Epidermal melanocyte (primary cell): ENCODE results near the gene USP40.
"Not testable (repeated sequence)": the region's sequence is repeated elsewhere in the genome, so short reads cannot be mapped to it uniquely, and the experiment has no call there.

Experiments
- DNase-seq: peaks from one replicate; pipeline ENCODE4 v3.0.0; 2011; ENCODE audit warnings: low spot score; ENCODE audit not compliant: insufficient read length

USP40 gene, protein sequence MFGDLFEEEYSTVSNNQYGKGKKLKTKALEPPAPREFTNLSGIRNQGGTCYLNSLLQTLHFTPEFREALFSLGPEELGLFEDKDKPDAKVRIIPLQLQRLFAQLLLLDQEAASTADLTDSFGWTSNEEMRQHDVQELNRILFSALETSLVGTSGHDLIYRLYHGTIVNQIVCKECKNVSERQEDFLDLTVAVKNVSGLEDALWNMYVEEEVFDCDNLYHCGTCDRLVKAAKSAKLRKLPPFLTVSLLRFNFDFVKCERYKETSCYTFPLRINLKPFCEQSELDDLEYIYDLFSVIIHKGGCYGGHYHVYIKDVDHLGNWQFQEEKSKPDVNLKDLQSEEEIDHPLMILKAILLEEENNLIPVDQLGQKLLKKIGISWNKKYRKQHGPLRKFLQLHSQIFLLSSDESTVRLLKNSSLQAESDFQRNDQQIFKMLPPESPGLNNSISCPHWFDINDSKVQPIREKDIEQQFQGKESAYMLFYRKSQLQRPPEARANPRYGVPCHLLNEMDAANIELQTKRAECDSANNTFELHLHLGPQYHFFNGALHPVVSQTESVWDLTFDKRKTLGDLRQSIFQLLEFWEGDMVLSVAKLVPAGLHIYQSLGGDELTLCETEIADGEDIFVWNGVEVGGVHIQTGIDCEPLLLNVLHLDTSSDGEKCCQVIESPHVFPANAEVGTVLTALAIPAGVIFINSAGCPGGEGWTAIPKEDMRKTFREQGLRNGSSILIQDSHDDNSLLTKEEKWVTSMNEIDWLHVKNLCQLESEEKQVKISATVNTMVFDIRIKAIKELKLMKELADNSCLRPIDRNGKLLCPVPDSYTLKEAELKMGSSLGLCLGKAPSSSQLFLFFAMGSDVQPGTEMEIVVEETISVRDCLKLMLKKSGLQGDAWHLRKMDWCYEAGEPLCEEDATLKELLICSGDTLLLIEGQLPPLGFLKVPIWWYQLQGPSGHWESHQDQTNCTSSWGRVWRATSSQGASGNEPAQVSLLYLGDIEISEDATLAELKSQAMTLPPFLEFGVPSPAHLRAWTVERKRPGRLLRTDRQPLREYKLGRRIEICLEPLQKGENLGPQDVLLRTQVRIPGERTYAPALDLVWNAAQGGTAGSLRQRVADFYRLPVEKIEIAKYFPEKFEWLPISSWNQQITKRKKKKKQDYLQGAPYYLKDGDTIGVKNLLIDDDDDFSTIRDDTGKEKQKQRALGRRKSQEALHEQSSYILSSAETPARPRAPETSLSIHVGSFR

DNA sequence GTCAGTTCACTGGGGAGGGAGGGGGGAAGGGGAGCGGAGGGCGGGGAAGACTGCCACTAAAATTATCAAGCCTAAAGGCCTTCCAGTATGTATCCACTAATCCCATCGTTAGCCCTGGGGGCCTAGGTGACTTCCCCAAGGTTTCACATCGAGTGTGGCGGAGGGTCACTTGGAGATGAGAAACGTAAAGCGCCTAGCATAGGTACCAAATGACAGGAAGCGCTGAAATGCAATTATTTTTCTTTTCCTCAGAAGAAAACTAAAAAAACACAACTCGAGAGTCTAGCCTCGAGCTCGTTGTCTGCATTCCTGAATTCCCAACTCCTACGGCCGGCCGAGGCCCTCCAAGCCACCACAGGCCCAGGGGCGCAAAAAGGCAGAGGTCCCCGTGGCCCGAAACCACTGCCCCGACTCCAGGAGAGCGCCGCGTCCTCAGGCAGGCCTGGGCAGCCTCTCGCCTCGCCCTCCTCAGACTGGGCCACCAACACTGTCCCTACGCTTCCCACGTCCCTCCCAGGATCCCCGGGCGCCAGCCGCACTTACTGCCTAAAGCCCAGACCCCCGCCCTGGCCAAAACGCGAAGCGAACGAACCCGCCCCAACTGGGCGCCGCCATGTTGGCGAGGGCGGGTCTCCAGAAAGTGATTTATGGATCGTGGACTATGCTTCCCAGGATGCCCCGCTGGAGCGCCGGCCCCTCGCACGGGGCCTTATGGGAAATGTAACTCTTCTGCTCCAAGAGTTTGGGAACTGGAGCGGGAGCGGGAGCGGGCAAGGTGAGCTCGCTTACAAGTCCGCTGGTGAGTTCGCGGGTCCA is at the start of gene USP40:
USP40 (minus strand) TSS at position 642 of the 816 bp plus-strand sequence. CDS start 1,228 bp downstream, outside the sequence.
- peak; percentile 45 for DNase-seq

DNA sequence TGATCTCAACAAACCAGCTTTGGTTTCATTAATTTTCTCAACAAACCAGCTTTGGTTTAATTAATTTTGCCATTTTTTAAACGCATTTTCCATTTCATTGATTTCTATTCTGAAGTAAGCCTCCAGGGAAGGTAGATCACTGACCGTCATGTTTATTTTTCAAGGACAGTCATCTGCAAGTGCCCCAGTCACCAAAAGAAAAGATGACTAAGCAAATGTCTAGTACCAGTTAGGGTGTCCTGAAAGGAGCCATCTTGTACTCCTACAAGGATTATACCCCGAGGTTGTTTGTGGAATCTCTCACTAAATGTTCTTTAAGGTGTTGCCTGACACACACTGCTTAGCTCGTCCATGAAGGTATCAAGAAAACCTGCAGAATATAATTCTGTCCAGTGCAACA is 44.7 kb upstream of the USP40 start:
- no peak for DNase-seq

DNA sequence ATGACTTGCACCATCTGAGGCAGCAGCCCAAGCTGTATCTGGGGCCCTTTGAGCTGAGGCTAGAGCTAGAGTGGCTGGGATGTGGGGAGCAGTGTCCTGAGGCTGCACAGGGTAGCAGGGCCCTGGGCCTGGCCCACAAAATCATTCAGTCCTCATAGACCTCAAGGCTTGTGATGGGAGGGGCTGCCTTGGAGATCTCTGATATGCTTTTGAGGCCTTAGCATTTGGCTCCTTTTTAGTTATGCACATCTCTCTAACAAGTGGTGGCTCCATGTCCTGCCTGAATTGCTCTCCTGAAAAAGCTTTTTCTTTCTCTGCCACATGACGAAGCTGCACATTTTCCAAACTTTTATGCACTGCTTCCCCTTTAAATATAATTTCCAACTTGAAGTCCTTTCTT is 39.1 kb upstream of the USP40 start:
- no peak for DNase-seq

DNA sequence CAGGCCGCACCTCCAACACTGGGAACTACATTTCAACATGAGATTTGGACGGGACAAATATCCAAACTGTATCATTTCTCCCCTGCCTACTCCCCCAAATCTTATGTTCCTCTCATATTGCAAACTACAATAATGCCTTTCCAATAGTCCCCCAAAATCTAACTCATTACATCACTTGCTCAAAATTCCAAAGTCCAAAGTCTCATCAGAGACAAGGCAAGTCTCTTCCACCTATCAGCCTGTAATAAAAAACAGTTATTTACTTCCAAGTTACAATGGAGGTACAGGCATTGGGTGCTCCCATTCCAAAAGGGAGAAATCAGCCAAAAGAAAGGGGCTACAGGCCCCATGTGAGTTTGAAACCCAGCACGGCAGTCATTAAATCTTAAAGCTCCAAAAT is 38.2 kb upstream of the USP40 start:
- DNase-seq: no peak

DNA sequence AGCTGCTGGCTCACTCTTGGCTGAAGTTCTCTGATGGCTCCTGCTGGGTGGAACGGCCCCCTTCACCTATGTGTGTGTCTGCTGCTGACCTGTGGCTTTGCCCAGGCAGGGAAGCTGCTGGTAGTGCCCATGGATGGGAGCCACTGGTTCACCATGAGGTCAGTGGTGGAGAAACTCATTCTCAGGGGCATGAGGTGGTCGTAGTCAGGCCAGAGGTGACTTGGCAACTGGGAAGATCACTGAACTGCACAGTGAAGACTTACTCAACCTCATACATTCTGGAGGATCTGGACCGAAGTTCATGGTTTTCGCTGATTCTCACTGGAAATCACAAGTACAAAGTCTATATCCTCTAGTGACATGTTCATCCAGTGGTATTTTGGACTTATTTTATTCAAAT is 36.9 kb upstream of the USP40 start:
- no peak for DNase-seq

DNA sequence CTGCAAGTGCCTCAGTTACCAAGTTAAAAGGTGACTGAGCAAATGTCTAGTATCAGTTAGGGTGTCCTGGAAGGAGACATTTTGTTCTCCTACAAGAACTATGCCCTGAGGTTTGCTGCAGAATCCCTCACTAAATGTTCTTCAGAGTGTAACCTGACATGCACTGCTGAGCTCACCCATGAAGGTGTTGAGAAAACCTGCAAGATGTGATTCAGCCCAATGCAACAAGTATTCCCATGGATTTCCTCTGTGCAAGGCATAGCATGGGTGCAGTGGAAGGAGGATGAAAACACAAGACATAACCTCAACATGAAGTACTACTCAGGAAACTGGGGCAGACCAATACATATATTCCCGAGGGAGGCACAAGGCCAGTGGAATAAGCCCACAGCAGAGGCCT is 35.5 kb upstream of the USP40 start:
- DNase-seq: no peak

DNA sequence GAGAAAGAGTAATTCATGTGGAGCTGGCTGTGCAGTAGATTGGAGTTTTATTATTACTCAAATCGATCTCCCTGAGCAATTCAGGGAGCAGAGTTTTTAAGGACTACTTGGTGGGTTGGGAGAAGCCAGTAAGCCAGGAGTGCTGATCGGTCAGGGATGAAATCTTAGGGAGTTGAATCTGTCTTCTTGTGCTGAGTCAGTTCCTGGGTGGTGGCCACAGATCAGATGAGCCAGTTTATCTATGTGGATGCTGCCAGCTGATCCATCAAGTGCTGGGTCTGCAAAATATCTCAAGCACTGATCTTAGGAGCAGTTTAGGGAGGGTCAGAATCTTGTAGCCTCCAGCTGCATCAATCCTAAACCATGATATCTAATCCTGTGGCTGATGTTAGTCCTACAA is 33.8 kb upstream of the USP40 start:
- no peak for DNase-seq

DNA sequence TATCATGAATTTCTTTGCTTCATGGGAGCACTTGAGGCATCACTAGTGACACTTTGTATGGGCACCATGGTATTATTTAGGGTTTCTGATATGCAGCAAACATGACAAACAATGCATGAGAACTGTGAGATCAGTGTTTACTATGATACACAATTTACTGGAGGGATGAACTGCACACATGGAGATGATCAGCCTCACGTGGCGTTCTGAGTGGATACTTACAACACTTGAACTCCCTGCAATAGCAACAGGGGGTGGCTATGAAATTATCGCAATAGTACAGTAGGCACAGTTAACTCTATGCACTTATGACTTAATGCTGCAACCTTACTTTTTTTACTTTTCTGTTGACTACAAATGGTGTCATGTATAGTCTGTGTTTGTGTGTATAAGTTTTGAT is 32.4 kb upstream of the USP40 start:
- DNase-seq: no peak

DNA sequence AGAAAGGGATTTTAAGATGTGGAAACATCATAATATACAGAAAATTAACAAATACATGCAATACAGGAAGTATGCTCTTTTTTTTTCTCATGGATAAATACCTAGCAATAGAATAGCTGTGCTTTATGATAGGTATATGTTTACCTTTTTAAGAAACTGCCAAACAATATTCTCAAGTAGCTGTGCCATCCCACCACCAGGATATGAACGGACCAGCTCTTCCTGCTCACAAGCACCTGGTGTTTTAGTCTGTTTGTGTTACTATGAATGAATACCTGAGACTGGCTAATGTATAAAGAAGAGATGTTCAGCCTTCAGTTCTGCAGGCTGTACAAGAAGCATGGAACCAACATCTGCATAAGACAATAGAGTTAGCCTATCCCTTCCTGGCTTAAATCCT is 30.9 kb upstream of the USP40 start:
- no peak for DNase-seq

DNA sequence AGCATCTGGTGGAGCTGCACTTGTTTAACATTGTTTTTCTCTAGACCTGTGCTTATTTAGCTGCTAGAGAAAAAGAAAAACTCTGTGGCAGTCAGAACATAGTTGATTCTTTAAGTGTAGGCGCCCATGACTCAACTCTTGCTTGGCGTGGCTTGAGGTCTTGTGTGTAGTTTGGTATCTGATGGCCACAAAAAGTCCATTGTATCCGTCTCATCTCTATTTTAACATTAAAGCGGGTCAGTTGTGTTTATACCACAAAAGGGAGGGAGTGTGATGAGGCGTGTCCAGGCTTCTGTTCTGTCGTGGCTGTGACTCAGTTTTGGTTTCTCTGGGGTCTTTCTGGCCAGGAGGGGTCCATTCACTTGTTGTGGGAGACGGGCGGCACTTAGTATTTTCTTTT is 26.6 kb upstream of the USP40 start:
- no peak for DNase-seq

DNA sequence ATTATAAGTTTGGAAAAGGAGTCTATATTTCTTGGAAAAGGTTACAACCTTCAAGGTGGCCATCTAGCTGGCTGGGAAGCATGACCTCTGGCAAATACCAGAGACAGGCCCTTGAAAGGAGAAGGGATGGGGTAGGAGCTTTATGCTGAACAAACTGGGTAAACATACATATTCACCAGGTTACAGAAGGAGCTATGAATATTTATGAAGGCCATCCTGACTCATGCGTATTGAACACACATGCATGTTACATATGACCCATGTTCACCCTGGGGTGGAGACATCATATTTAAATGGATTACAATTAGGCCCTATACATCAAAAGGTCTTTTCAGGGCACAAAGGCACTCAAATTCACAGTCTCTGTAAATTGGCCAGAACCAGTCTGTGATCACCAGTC is 26.1 kb upstream of the USP40 start:
- not testable (repeated sequence) for DNase-seq

DNA sequence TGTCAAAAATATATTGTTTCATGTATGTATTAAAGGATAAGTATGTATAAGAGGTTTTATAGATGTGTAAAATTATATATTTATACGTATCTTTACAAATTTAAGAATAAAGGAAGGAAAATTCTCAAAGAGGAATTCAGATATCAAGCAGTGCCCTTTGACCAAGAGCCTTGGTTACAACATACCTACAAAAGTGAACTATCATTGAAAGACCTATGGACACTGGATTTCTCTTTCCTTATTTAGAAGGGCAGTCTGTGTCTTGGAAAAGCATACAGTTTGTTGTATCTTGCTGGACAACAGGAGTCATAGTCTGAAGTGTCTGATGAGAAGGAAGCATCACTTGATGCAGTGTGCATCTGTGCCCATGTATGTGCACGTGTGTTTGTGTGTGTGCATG is 21.8 kb upstream of the USP40 start:
- DNase-seq: no peak

DNA sequence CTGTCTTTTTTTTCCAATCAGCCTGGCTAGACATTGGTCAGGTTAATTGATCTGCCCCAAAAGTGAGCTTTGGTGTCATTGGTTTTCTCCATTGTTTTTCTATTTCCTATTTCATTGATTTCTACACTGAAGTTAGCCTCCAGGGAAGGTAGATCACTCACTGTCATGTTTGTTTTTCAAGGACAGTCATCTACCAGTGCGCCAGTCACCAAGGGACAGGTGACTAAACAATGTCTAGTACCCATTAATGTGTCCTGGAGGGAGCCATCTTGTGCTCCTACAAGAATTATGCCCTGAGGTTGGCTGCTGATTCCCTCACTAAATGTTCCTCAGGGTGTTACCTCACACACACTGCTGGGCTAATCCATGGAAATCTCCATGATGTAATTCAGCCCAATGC is 17.6 kb upstream of the USP40 start:
- no peak for DNase-seq

DNA sequence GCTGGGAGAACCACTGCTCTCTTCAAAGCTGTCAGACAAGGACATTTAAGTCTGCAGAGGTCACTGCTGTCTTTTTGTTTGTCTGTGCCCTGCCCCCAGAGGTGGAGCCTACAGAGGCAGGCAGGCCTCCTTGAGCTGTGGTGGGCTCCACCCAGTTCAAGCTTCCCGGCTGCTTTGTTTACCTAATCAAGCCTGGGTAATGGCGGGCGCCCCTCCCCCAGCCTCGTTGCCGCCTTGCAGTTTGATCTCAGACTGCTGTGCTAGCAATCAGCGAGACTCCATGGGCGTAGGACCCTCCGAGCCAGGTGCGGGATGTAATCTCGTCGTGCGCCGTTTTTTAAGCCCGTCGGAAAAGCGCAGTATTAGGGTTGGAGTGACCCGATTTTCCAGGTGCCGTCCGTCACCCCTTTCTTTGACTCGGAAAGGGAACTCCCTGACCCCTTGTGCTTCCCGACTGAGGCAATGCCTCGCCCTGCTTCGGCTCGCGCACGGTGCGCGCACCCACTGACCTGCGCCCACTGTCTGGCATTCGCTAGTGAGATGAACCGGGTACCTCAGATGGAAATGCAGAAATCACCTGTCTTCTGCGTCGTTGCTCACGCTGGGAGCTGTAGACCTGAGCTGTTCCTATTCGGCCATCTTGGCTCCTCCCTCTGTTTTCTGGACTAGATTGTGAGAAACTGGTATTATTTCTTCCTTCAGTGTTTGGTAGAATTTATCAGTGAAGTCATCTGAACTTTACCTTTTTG is 16.8 kb upstream of the USP40 start:
- DNase-seq: not testable (repeated sequence)

DNA sequence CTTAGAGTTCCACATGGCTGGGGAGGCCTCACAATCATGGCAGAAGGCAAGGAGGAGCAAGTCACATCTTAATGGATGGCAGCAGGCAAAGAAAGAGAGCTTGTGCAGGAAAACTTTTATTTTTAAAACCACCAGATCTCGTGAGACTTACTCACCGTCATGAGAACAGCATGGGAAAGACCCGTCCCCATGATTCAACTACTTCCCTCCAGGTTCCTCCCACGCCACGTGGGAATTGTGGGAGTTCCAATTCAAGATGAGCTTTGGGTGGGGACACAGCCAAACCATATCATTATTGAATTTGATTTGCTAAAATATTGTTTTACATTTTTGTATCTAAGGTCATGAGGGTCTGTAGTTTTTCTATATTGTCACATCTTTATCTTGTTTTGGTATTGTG is 10.8 kb upstream of the USP40 start:
- not testable (repeated sequence) for DNase-seq

DNA sequence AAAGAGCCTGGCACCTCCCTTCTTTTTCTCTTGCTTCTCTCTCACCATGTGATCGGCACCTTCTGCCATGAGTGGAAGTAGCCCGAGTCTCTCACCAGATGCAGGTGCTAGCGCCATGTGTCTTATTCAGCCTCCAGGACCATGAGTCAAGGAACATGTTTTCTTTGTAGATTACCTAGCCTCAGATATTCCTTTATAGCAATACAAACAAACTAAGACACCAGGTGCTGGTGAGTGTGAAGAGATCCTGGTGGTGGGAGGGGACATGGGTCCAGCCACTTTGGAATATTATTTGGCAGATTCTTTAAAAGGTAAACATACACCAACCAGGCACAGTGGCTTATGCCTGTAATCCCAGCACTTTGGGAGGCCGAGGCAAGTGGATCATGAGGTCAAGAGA is 5.9 kb upstream of the USP40 start:
- no peak for DNase-seq

DNA sequence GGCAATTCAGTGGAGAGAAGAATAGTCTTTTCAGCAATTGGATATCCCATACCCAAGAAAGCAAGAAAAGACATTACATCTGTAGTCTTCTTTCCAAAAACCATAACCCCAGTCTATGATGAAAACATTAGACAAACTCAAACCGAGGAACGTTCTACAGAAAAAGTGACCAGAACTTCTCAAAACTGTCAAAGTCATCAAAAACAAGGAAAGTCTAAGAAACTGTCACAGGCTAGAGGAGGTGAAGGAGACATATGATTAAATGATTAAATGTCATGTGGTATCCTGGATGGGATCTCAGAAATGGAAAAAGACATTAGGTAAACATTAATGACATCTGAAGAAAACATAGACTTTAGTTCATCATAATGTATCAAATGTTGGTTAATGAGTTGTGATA is 4.9 kb upstream of the USP40 start:
- no peak for DNase-seq

DNA sequence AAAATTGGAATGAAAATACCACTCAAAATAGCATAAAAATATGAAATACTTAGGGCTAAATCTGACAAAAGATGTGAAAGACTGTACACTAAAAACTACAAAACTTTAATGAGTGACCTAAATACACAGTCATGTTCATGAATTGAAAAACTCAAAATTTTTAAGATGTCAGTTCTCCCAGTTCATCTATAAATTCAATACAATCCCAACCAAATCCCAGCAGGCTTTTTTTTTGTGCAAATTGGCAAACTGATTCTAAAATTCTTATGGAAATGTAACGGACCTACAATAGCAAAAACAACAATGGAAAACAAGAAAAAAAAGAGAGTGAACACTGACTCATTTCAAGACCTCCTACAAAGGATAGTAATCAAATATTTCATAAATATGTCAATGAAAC is 4.4 kb upstream of the USP40 start:
- no peak for DNase-seq

DNA sequence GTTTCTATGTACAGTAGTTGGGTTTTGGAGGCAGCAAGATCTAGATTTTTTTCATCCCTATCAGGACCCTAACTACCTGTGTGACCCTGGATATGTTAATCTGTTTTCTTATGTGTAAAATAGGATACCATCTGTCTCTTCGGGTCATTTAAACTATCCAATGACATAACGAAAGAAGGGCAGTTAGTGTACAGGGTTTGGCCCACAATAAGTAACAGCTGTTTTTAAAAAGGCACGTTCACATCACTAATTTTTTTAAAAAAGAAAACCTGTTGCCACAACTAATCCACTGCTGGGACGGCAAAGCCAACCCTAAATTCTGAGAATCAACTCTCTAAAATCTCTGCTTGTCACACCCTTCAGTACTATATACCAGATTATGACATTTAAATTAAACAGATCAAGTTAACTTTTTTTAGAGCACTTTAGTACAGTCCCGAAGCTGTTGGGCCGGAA is 869 bp downstream of the USP40 start:
- no peak for DNase-seq
